OCI-LY7 (cell line): Measurements from ENCODE around the gene BCS1L. TPM values are rescaled to one million over a fixed set of nuclear protein-coding genes. Genes with fewer than 3 reads are reported as not detected.

ENCODE experiments used
- BruUV-seq: library from RNA; stranded (reverse); fragments of 400-500 nt; replicated peaks from 2 replicates; lab custom pipeline; 2021; lab: Mats Ljungman, UMichigan
- CTCF ChIA-PET: fragments of 300-600 bp; sonication (Branson Sonifier 250); formaldehyde crosslinking; loops from one replicate; lab custom pipeline; 2022; ENCODE audit warnings: antibody characterized with exemption; ENCODE audit not compliant: unreplicated experiment; lab: Charles Lee
- POLR2A ChIA-PET: fragments of 300-600 bp; sonication (Branson Sonifier 250); formaldehyde crosslinking; loops from one replicate; lab custom pipeline; 2022; ENCODE audit warnings: antibody characterized with exemption; lab: Charles Lee
- DNase-seq: peaks from one replicate; pipeline ENCODE4 v3.0.0-alpha.2; 2015; ENCODE audit warnings: low spot score
- H2AFZ ChIP-seq: fragments of 200-600 bp; sonication (generic), shearing (Covaris generic); 2 replicates; pipeline ENCODE4 v1.6.1; 2014; ENCODE audit warnings: mild to moderate bottlenecking, antibody characterized with exemption, low read length, moderate library complexity
- H3K27ac ChIP-seq: fragments of 200-600 bp; sonication (generic); 2 replicates; pipeline ENCODE4 v1.5.1; 2014; ENCODE audit warnings: mixed run types, low read depth, mild to moderate bottlenecking, moderate library complexity, low read length, inconsistent platforms; ENCODE audit not compliant: poor library complexity, severe bottlenecking
- H3K36me3 ChIP-seq: fragments of 200-600 bp; sonication (generic); 2 replicates; pipeline ENCODE4 v1.6.1; 2014; ENCODE audit warnings: mild to moderate bottlenecking, antibody characterized with exemption, low read length, moderate library complexity, mixed read lengths; ENCODE audit not compliant: insufficient read depth
- H3K4me1 ChIP-seq: fragments of 200-600 bp; sonication (generic); 2 replicates; pipeline ENCODE4 v1.5.1; 2014; ENCODE audit warnings: mild to moderate bottlenecking, low read length; ENCODE audit not compliant: insufficient read depth, poor library complexity, severe bottlenecking
- H3K4me2 ChIP-seq: fragments of 200-600 bp; sonication (generic); 2 replicates; pipeline ENCODE4 v1.6.1; 2014; ENCODE audit warnings: mild to moderate bottlenecking, low read length
- H3K4me3 ChIP-seq: fragments of 200-600 bp; sonication (generic); 2 replicates; pipeline ENCODE4 v1.5.1; 2014; ENCODE audit warnings: mild to moderate bottlenecking, low read depth, low read length; ENCODE audit not compliant: poor library complexity, severe bottlenecking
- H3K79me2 ChIP-seq: fragments of 200-600 bp; sonication (generic); 2 replicates; pipeline ENCODE4 v1.6.1; 2016; ENCODE audit warnings: low read depth, mild to moderate bottlenecking, low read length, moderate library complexity, mixed read lengths; ENCODE audit not compliant: insufficient read depth
- H3K9me2 ChIP-seq: fragments of 200-600 bp; sonication (generic); 2 replicates; pipeline ENCODE4 v1.6.1; 2016; ENCODE audit warnings: mild to moderate bottlenecking, low read length, mixed read lengths; ENCODE audit not compliant: insufficient read depth
- H3K9me3 ChIP-seq: fragments of 200-600 bp; sonication (generic); 2 replicates; pipeline ENCODE4 v1.6.1; 2014; ENCODE audit warnings: mild to moderate bottlenecking, mixed run types, low read length, mixed read lengths
- H4K20me1 ChIP-seq: fragments of 200-600 bp; sonication (generic); 2 replicates; pipeline ENCODE4 v1.6.1; 2014; ENCODE audit warnings: mild to moderate bottlenecking, antibody characterized with exemption, low read length, moderate library complexity, mixed read lengths; ENCODE audit not compliant: insufficient read depth
- CTCF ChIP-seq: fragments of 200-600 bp; sonication (generic); conservative IDR thresholded peaks from 2 replicates; pipeline ENCODE4 v1.5.1; 2014; ENCODE audit warnings: mild to moderate bottlenecking, antibody characterized with exemption, low read length, moderate library complexity, mixed read lengths
- EZH2phosphoT487 ChIP-seq: fragments of 200-600 bp; sonication (generic); IDR thresholded peaks from 2 replicates; pipeline ENCODE4 v1.6.1; 2018; ENCODE audit warnings: low read depth, borderline replicate concordance, mild to moderate bottlenecking, mixed run types, antibody characterized with exemption, low read length, moderate library complexity, mixed read lengths
- intact Hi-C: fragments of 100-400 bp; cut with micrococcal nuclease; formaldehyde crosslinking; loops from one replicate; pipeline ENCODE4 v1.10.0; 2022; ENCODE audit not compliant: unreplicated experiment
- total RNA-seq, 2 experiments: library from RNA; depleted of rRNA in 1 of 2; stranded (reverse); fragments of >200 nt in 1 of 2; shearing (Covaris generic) in 1 of 2; gene quantifications; 2 replicates each; pipeline ENCODE4 v1.2.3, GENCODE V29; 2014 to 2022

Gene BCS1L
- total RNA-seq, 2 experiments from 2014 or later: 48.0 to 54.9 TPM

GRCh38 chr2:218622606-218623365 lies 36.7 kb upstream of the BCS1L start:
- no peaks in the 10 kb centered on the region for H3K4me1 ChIP-seq
- no peak overlapping the region for H3K27ac ChIP-seq
- no peaks in the 10 kb centered on the region for H3K36me3 ChIP-seq
- intact Hi-C loops: no loop called here
- no TSS peak for BruUV-seq
- no peaks in the 10 kb centered on the region for H3K79me2 ChIP-seq
- H3K9me2 ChIP-seq: no peaks in the 10 kb centered on the region
- TF ChIP-seq CTCF (no peak), EZH2phosphoT487 (no peak)
- ChIA-PET CTCF (no interaction called here), POLR2A (interaction anchor here (0.7 kb wide), 2 partner anchors 20 to 52 kb away, joined by 3 to 4 read pairs; no protein-coding TSS in a partner anchor)
- H2AFZ ChIP-seq: no peak overlapping the region
- H3K4me2 ChIP-seq: no peak overlapping the region
- DNase-seq: no peak
- no peaks in the 10 kb centered on the region for H4K20me1 ChIP-seq
- no peak overlapping the region for H3K4me3 ChIP-seq
- H3K9me3 ChIP-seq: no peaks in the 10 kb centered on the region

- no peaks in the 10 kb centered on the region for H3K36me3 ChIP-seq
- no peak overlapping the region for H3K4me3 ChIP-seq
- H2AFZ ChIP-seq: no peak overlapping the region
- POLR2A ChIA-PET: no interaction called here
- DNase-seq: no peak
- no peaks in the 10 kb centered on the region for H3K4me1 ChIP-seq
- no peaks in the 10 kb centered on the region for H4K20me1 ChIP-seq
- H3K79me2 ChIP-seq: no peaks in the 10 kb centered on the region
- no TSS peak for BruUV-seq
- intact Hi-C loops: no loop called here
- no peak overlapping the region for H3K4me2 ChIP-seq
- H3K9me3 ChIP-seq: no peaks in the 10 kb centered on the region
- TF ChIP-seq EZH2phosphoT487 (no peak), CTCF (no peak)
- CTCF ChIA-PET: no interaction called here
- no peak overlapping the region for H3K27ac ChIP-seq
- no peaks in the 10 kb centered on the region for H3K9me2 ChIP-seq
These were observed 36.1 kb upstream of the BCS1L start for GRCh38 chr2:218623366-218623705.

GRCh38 chr2:218626369-218626768 lies 33.1 kb upstream of the BCS1L start:
- BruUV-seq: no TSS peak
- ChIA-PET CTCF (no interaction called here), POLR2A (interaction anchor here (0.7 kb wide), 2 partner anchors 15 to 248 kb away, joined by 3 read pairs; no protein-coding TSS in a partner anchor)
- no peaks in the 10 kb centered on the region for H3K9me2 ChIP-seq
- no peak overlapping the region for H3K4me2 ChIP-seq
- H3K36me3 ChIP-seq: no peaks in the 10 kb centered on the region
- no peak overlapping the region for H3K4me3 ChIP-seq
- intact Hi-C loops: no loop called here
- TF ChIP-seq EZH2phosphoT487 (no peak), CTCF (no peak)
- H3K9me3 ChIP-seq: no peaks in the 10 kb centered on the region
- H3K79me2 ChIP-seq: no peaks in the 10 kb centered on the region
- H3K4me1 ChIP-seq: no peaks in the 10 kb centered on the region
- no peak overlapping the region for H3K27ac ChIP-seq
- no peak overlapping the region for H2AFZ ChIP-seq
- no peaks in the 10 kb centered on the region for H4K20me1 ChIP-seq
- DNase-seq: no peak
